ENCODE data around the gene IFT122.

The IFT122 gene

DNA sequence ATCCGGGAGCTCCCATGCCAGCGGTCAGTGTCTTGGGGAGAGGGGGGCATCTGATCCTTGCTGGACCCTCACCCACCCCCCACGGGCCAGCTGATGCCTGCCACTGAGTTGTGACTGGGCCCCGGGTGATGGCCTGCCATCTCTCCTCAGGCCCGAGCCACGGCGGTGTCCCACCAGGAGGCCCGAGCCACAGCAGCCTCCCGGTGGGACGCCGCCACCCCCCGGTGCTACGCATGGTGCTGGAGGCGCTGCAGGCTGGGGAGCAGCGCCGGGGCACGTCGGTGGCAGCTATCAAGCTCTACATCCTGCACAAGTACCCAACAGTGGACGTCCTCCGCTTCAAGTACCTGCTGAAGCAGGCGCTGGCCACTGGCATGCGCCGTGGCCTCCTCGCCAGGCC is 107.2 kb downstream of the IFT122 start:
- DNase-seq, result no peak

DNA sequence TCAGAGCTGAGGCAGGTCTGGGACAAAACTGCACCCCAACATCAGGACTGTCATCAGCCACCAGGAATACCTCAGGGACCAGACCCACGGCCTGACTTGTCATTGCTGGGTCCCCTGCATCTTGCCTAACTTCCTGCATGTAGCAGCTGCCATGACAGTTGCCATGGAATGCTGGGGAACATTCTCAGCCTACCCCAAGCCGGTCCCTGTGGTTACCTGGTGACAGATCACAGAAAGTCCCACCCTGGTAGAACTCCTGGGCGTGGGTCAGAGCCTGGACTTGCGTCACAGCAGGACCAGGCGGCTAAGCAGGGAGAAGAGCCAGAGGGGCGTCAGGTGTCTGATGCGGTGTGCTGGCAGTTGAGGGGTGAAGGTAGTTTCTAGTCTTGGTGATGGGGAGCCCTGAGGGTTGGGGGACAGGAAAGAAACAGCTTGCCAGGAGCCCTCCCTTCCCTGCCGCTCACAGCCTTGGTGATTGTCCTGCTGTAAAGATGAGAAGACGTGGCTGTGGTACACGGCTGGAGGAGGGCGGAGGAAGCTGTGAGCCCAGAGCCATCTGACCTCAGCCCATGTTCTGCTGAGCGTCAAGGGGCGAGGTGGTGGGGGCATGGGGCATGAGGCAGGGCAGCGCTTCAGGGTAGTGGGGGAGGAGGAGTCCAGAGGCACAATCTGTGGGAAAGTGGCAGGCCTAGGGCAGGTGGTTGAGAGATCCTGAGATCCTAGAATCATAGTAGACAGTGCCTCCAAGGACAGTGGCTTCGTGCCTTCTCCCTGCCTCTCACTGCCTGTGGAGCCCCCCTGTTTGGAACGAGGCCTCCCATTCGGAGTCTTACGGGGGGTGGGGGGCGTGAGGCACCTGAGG is 108.3 kb downstream of the IFT122 start:
- DNase-seq, result no peak

DNA sequence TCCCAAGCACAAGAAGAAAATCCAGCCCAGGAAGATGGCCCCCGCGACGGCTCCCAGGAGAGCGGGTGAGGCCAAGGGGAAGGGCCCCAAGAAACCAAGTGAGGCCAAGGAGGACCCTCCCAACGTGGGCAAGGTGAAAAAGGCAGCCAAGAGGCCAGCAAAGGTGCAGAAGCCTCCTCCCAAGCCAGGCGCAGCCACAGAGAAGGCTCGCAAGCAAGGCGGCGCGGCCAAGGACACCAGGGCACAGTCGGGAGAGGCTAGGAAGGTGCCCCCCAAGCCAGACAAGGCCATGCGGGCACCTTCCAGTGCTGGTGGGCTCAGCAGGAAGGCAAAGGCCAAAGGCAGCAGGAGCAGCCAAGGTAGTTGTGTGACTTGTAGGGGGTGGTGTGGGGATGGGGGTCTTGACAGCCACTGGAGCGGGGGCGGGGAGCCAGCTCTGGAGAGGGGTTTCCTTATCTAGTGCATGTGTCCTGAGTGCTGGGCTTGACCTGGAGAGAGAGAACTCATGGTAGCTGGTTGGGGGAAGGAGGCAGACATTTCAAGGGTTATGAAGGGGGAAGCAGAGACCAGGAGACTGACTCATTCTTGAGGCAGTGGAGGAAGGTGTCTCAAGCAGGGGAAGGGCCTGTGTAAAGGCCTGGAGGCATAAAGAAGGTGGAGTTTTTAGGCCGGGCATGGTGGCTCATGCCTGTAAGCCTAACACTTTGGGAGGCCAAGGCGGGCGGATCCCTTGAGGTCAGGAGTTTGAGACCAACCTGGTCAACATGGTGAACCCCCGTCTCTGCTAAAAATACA is 109.2 kb downstream of the IFT122 start:
- DNase-seq, result no peak

DNA sequence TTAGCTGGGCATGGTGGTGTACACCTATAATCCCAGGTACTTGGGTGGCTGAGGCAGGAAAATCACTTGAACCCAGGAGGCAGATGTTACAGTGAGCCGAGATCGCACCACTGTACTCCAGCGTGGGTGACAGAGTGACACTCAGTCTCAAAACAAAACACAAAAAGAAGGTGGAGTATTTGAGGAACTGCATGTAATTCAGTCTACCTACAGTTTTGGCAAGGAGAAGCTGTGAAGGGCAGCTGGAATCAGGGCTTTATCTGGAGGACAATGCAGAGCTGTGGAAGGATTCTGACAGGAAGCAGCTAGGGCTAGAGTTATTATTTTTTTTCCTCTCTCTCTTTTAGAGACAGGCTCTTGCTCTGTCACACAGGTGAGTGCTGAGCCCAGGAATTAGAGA is 109.8 kb downstream of the IFT122 start:
- no peak for DNase-seq

DNA sequence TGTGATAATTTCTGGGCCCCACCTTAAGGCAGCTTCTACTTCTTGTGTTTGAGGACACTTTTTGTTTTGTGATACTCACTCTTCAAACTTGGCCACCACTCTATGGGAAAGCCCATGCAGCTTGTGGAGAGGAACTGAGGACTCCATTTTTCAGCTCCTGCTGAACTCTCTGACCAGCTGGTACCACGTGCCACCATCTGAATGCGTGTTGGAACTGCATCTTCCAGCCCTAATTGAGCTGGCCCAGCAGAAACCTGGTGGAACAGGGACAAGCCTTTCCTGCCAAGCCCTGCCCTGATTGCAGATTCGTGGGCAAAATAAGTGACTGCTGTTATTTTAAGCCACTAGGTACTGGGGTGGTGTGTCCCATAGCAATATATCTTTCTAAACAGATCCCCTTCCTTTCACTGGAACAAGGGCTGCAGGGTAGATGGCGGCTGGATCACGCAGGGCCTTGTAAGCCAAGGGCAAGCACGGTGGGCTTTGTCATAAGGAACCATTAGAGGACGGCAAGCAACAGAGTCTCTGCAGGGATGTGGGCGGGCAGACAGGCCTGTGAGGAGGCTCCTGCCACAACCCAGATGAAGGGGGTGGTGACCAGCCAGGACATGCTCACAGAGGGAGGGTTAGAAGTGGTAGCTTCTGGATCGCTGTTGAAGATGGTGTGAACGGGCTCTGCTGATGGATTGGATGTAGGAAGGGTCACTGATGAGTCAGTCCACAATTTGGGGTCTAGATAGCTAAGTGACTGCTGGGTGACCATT is 112.4 kb downstream of the IFT122 start:
- DNase-seq, result no peak

DNA sequence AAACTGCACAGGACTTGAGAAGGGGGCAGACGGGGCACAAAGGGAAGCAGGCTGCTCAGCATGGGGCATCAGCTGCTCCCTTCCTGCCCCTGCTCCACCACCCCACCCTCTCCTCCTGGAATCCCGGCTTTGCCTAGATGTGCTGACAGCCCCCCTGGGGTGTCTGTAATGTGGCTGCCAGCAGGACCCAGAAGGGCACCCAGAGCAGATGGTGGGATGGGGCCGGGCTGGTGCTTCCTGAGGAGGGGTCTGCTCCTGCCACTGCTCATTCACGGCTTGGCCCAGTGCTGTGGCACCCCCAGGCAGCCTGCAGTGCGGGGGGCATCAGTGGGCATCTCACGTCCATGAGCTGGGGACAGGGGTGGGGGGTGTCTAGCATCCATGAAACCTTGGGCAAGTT is 113.1 kb downstream of the IFT122 start:
- peak; percentile 31 for DNase-seq

DNA sequence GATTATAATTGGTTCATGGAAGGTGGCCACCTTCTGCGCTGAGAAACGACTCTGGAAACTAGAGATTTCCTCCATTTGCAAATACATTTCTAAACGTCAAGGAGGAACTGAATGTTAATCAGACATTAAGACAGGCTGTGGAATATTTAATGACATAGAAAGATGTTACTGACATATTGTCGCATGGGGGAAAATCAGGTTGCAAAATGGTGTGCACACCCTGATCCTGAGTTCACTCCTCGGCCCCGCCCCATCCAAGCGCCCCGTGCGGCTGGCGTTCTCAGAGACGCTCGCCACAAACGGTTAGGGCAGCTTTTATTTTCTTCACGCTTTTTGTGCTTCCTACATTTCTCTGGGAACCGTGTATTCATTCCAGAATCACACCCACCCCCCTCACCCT is 113.7 kb downstream of the IFT122 start:
- DNase-seq, result peak; percentile 25

DNA sequence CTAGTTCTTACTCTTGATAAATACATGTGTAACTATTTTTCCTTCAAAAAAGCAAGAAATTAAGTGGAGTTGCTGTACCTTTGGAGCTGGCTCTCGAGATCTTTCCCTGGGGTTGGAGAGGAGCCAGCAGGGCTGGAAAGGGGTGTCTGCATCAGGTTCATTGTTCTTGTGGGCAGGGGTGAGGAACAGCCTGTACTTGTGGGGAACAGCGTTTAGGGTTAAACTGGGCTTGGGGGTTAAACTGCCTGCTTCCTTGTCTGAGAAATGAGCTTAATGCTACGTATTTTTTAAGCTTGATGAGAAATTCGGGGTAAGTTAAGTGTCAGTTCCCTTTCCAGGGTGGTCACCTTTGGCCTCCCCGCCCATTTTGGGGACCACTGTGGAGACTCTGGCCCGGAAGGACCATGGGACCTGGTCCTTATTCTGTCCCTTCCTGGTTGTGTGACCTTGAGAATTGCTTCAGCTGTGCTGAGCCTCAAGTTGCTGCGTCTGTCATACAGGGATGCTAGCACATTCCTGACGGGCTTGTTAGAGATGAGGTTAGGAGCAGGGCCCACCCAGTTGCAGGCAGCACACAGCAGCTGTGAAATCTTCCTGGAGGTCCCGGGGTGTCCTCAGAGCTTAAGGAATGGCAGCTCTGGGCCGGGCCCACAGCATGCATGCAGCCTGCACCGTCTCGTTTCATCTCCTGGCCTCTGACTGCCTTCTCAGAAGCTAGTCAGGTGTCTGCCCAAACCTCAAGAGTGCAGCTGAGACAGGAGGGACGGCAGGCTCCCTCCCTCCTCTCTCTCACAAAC is 114.5 kb downstream of the IFT122 start:
- DNase-seq, result no peak

DNA sequence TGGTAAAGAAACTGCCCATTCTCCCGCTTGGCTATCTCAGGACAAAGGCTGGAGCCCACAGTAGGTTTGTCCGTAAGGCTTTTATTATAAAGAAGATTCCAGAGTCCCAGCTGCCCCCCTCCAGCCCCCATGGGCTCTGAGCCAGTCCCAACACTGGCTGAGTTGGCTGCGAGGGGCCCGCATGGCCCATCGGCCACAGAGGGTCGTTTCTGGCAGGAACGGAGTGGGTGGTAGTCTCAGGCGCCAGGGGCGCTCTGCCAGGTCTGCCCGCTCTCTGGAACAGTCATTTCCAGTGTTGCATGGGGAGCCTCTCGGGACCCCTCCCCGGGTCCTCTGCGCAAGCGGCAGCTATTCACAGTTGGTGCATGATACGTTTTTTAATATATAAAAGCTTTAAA is 115.1 kb downstream of the IFT122 start:
- no peak for DNase-seq

DNA sequence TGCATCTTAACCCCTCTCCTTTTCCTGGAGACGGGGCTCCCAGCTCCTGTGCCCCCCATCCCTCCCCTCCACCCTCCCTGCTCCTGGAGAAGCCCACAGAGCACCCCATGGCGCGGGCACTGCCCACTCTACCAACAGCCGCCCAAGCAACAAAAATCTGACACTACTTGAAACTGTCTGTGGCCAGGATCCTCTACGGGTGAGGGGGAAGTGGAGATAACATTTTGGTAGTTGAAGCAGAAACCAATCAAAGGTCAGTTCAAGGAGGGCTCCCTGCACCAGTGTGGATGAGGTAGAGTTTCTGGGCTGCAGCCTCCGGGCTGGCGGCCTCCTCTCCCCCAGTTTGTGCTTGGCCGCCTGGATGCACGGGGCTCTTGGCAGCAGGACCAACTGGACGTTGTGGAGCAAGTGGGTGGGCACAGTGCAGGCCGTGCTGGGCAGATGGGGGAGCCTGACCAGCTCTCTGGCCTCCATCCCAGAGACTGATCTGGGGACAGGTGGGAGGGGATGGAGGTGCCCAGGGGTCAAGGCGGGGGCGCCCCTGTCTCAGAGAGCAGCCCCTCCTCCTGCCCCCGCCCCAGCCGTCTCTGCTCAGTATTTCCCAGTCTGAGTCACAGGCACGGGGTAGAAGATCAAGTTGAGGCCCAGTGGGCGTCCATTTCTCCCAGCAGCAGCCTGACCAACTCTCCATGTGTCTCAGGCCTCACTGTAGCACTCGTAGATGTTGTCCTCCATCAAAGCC is 115.8 kb downstream of the IFT122 start:
- no peak for DNase-seq

DNA sequence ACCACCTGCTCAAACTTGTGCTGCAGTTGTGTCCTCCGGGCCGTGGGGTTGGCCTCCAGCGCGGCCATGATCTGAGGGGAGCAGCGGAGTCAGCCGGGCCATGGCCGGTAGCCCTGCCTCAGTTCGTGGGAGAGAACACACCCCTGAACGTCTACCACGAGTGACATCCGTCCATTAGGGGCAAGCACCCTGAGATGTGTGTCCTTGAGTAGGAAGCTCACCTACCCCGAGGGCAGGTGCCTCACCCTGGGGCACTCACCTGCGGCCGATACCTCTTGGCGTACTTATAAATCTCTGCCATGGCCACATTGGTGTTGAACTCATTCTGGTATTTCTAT is 116.3 kb downstream of the IFT122 start:
- no peak for DNase-seq

DNA sequence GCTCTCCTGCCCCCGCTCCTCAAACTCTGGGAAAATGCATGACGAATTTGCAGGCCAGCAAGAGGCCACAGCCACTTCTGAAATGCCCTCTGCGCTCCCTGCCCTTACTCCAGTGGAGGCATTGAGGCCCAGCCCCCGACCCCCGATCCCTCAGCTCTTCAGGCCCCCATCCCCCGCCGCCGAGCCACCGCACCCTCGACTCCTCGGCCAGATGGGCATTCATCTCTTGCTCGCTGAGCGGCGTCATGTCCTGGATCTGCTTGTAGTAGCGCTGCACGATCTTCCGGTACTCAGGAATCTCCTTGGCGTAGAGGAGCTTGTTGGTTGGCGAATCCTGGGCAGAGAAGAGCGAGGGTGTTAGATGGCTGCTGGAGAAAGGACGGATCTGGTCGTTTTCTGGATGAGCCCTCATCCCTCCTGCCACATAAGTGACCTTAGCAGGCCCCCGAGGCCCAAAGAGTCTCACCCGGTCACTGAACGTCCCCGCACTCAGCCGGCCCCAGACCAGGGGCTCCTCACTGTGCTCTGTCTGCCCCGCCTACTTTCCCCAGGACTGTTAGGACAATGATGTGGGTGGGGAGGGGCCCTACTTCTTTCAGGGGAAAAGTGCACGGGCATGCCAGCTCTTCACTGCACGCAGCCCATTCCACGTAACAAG is 117.0 kb downstream of the IFT122 start:
- no peak for DNase-seq

DNA sequence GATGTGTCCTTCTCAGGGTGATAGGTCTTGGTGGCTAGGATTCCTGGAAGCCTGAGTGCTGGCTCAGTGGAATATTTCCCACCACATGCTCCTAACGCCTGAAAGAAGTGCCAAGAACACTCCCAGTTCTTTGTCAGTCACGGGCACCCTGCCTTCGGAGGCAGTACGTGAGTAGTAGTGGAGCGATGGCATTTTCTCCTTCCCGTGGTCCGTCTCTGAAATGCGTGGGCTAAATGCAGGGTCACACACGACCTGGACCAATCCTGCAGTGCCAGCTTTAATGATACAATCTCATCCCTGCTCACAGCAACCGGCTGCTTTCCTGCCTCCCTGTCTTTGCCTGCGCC is 117.5 kb downstream of the IFT122 start:
- DNase-seq, result no peak

DNA sequence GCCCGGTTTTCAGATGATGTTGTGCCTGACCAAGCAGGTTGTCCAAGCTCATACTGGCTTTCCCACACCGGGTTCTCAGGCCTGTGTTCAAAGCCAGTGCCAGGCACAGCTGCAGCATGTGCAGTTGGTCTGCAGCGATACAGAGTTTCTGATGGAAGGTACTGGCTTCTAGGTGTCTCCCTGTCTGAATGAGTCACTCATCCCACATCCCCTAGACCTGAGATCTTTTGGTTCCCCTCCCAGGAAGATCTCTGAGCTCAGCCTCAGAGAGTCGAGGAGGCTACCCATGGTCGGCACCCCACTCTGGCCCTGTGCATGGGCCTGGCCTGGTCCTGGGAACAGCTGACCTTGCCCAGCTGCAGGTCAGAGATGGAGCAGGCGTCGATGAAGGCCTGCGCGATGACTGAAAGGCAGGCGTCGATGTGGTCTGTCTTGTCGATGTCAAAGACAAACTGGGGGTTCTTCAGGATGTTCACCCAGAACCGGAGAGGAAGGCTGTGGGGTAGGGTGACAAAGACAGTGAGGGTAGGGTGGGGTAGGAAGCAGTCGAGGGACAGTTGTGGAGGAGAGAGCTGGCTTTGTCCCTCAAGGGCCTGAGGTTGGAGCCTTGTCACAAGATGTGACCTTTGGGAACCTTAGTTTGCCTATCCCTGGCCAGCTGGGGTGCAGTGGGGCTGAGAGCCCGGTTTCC is 118.2 kb downstream of the IFT122 start:
- DNase-seq, result no peak

DNA sequence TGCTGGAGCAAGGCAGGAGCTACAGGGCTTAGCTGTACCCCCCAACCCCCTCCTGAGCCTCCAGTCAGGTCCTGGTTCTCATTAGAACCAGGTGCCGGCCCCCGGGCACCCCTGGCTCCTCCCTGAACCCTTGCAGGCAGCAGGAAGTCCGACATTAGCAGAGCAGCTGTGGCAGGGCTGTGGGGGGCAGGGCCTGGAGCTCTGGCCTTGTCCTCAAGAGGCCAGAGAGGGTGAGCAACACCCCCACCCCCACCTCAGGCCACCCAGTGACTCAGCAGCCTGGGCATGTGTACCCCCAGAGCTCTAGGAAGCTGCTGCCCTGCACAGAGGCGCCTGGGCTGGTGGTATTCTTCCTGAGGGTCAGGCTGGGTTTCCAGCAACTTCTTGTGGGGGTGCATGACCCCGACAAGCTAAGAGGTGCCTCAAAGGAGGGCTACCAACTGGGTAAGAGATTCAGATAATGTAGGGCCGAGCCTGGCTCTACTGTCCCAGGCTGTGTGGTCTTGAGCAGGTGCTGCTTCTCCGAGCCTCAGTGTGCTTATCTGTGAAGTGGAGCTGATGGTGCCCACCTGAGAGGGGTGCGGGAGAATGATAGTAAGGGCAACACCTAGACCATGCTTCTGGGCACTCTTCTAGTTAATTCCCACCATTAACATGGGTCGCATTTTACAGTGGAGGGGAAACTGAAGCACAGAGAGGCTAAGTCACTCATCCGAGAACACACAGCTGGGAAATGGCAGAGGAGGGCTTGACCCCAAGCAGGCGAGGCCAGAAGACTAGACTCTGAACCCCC is 118.9 kb downstream of the IFT122 start:
- DNase-seq, result no peak

DNA sequence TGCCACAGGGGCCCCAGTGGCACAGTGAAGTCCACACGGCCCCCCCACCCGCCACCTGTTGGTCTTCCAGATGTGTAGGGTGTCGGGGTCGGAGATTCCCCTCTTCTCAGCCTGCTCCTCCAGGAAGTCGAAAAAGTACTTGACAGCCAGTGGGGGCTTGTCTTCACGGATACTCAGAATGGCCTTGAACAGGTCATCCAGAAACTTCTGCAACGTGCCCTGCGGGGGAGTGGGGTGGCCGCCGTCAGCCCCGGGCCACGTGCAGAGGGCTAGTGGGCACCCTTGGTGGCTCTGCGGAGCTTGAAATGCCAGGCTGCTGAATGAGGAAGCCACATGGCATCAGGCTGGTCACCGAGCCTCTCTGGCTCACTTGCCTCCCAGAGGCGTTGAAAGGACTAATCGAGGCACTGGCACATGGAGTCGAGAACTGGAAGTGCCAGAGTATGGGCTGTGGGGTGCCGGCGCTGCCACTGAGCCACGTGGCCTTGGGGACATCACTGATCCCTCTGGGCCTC is 119.6 kb downstream of the IFT122 start:
- no peak for DNase-seq

DNA sequence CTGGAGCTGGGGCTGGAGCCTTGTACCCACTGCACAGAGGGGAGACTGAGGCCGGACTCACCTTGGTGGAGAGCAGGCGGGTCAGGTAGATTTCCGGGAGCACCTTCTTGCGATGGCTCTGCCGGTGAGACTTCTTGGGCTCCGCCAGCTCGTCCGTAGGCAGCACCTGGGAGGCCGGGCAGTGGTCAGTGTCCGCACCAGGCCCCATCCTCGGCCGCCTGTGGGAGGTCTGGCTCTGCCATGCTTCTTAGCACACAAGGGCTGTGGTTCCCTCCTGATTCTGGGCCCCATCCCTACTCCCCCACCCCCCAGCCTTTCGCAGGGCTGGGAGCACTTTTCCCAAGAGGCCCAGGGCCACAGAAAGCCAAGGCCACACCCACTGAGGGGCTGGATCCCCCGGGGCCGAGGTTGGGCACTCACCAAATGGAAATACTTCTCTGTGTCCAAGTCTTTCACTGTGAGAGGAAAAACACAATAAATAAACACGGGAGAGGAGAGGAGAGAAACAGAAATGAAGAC is 120.3 kb downstream of the IFT122 start:
- DNase-seq, result peak; percentile 18

DNA sequence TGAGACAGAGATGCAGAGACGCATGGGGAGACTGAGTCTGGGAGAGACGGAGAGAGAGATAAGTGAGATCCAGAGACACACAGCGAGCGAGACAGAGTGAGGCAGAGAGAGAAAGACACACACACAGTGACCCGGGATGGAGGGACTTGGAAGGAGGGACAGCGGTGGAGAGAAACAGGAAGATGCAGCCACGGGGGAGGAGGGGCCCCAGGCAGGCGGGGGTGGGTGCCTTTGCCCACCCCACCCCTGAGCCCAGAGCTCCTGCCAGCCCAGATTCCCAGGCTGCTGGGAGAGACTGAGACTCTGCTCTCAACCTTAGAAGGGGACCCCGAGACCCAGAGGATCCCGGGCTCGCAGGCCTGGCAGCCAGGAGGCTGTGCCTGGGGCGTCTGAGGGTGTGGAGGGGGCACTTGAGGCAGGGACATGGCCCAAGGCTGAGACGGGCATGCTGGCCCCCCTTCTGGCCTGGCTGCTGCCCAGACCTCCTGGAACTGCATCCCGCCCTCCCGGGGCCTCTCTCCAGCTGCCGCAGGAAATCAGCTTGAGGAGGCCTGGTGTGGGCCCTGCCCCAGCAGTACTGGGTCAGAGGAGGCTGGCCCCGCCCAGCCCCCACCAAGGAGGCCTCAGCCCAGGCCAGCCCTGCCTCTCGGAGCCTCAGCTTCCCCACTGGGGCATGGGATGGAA is 121.0 kb downstream of the IFT122 start:
- DNase-seq, result no peak
